ENCODE results near the gene SOX10.
"Not testable (repeated sequence)": the region's sequence is repeated elsewhere in the genome, so short reads cannot be mapped to it uniquely, and the experiment has no call there.

The SOX10 gene

GRCh38 chr22:37990301-37990700 lies 5.9 kb upstream of the SOX10 start:
- TF ChIP-seq JUND (IDR thresholded peaks at IDR 0.05; ENCODE audit: low read depth): no peak
- no peak for DNase-seq (ENCODE audit: low read depth in 1 of 2, low spot score in 1 of 2)
- in situ Hi-C loops (cut with HindIII; ENCODE audit: low pct_unique_long_range_greater_than_20kb, low sequenced_read_pairs): no loop called here

- in situ Hi-C loops (cut with HindIII; ENCODE audit: low pct_unique_long_range_greater_than_20kb, low sequenced_read_pairs): no loop called here
- no peak for TF ChIP-seq JUND (IDR thresholded peaks at IDR 0.05; ENCODE audit: low read depth)
- DNase-seq (ENCODE audit: low read depth in 1 of 2, low spot score in 1 of 2): no peak
Observed at GRCh38 chr22:37989146-37990045, 5.0 kb upstream of the SOX10 start.

- no peak for TF ChIP-seq JUND (IDR thresholded peaks at IDR 0.05; ENCODE audit: low read depth)
- in situ Hi-C loops (cut with HindIII; ENCODE audit: low pct_unique_long_range_greater_than_20kb, low sequenced_read_pairs): no loop called here
- no peak for DNase-seq (ENCODE audit: low read depth in 1 of 2, low spot score in 1 of 2)
Observed at GRCh38 chr22:37986371-37986770, 2.0 kb upstream of the SOX10 start.

DNA sequence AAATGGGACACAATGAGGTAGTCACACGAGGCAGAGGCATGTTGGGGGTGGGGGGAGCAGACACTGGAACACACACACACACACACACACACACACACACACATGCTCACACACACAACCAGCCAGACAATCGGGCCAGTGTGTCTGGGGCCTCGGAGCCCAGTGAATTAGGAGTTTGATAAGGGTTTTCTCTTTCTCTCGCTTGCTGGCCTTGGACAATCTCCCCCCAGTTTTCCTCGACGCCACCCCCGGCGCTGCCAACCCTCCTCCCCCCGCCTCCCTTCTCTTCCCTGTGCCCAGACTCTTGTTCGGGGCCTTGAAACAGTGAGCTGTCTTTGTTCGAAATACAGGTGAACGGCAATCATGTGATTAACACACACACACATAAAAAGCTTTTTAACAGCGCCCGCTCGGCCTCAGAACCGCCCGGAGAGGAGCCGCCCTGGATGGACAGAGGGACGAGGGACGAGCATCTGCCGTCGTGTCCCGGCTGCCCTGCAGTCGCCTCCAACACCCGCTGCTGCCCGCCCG lies 1.5 kb upstream of the SOX10 start:
- TF ChIP-seq JUND (IDR thresholded peaks at IDR 0.05; ENCODE audit: low read depth): no peak
- no peak for DNase-seq (ENCODE audit: low read depth in 1 of 2, low spot score in 1 of 2)
- in situ Hi-C loops (cut with HindIII; ENCODE audit: low pct_unique_long_range_greater_than_20kb, low sequenced_read_pairs): no loop called here

DNA sequence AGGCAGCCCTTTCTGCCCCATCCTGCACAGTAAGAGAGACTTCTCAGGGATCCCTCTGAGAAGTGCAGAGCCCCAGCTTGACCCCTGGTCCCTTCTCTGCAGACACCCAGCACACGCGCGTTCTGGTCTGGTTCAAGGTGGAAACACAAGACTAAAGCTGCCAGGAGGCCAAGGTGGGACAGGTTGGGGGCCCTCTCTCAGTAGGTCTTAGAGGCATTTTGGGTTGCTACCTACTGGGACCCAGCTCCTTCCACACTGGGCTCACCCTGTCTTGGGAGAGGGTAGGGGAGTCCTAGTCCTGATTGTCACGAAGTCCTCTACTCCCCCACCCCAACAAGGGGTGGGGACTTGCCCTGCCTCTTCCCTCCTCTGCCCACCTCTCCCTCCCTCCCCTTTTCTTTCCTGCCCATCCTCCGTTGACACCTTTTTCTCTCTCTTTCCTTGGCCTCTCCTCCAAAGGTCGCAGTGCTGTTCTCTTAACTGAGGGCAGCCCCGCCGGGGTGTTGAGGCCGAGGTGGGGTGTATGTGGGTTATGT lies 763 bp upstream of the SOX10 start:
- in situ Hi-C loops (cut with HindIII; ENCODE audit: low pct_unique_long_range_greater_than_20kb, low sequenced_read_pairs): no loop called here
- TF ChIP-seq JUND (IDR thresholded peaks at IDR 0.05; ENCODE audit: low read depth): no peak
- no peak for DNase-seq (ENCODE audit: low read depth in 1 of 2, low spot score in 1 of 2)

DNA sequence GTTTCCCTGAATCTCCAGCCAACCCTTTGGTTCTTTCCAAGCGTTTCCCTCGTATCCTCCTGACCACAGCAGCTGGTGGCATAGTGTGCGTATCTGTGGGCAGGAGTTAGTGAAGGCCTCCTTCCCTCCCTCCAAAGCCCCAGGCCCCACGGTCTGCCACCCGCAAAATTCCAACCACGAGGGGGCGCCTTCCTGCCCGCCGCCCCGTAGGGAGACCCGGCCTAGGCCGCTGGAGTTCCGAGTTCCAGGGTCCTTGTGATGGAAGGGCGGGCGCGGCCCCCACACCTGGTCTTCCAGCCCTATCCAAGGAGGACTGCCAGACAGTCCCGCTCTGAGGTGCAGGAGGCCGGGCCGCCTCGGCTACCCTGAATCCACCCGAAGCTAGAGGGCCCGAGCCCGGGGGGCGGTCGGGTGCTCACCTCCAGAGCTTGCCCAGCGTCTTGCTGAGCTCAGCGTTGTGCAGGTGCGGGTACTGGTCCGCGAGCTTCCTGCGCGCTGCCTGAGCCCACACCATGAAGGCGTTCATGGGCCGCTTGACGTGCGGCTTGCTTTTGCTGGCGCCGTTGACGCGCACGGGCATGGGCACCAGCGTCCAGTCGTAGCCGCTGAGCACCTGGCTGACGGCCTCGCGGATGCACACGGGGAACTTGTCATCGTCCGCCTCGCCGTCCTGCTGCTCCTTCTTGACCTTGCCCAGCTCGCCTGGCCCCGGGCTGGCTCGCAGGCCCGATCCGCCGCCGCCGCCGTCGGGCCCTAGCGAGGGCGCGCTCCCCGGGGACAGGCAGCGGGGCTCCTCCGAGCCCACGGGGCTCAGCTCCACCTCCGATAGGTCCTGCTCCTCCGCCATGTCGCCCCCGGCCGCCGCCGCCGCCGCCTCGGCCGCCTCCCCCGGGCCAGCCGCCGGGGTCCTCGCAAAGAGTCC lies 1.2 kb downstream of the SOX10 start:
- no peak for DNase-seq (ENCODE audit: low read depth in 1 of 2, low spot score in 1 of 2)
- in situ Hi-C loops (cut with HindIII; ENCODE audit: low pct_unique_long_range_greater_than_20kb, low sequenced_read_pairs): no loop called here
- TF ChIP-seq JUND (IDR thresholded peaks at IDR 0.05; ENCODE audit: low read depth): no peak

DNA sequence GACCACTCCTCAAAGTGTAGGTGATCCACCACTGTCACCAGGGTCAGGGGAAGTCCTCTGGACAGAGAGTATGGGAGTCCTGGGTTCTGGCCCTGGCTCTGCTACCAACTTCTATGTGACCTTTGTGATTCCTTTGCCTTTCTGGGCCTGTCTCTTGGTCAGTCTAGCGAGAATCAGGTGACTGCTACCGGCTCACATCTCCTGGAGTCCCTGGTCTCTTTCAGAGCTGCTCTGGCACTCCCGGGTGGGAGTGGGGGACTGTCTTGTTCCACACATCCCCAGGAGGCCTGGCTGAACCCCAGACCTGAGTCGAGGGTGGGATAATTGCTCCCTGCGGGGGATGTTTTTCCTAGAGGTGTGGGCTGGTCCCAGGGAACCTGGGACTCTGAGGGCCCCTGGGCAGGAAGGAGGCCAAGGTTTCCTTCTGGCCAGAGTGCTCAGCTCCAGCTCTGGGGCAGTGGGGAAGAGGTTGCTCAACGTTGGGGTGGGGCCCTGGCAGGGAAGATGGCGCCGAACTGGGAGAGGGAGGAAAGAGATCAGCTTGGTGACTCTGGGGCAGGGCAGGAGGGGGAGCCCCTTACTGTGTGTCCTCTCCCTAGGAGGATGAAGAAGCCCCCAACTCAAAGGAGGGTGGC lies 2.1 kb downstream of the SOX10 start:
- no peak for DNase-seq (ENCODE audit: low read depth in 1 of 2, low spot score in 1 of 2)
- in situ Hi-C loops (cut with HindIII; ENCODE audit: low pct_unique_long_range_greater_than_20kb, low sequenced_read_pairs): no loop called here
- TF ChIP-seq JUND (IDR thresholded peaks at IDR 0.05; ENCODE audit: low read depth): no peak

DNA sequence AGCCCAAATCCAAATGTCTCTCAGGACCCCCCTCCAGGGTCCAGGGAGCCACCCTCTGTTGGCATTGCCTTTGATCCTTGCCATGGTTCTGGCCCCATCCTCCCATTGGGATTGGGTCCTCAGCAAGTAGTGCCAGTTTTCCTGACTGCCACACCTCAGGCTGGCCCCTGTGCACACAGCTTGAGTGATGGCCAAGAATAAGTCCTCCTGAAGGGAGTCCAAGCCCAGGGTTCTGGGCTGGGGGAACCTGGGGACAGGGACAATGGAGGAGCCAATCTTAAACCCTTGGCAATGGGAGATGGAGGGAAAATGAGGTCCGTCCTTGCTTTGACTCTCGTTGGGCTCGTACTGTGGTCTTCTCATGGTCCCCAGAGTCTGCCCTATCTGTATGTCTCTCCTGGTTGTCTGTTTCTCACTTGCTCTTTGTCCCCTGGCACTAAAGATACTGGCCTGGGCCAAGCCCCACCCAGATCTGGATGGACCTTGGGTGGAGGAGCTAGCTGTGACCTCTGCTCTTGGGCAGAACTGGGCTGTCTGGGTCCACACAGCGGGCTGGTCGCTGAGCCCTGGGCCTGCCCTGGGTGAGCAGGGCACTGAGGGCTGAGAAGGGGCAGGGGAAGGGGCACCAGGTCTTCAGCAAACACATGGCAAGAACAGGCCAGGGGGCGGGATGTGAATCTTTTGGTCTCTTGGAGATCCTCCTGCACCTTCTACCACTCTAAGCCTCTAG lies 2.9 kb downstream of the SOX10 start:
- in situ Hi-C loops (cut with HindIII; ENCODE audit: low pct_unique_long_range_greater_than_20kb, low sequenced_read_pairs): no loop called here
- no peak for DNase-seq (ENCODE audit: low read depth in 1 of 2, low spot score in 1 of 2)
- no peak for TF ChIP-seq JUND (IDR thresholded peaks at IDR 0.05; ENCODE audit: low read depth)

DNA sequence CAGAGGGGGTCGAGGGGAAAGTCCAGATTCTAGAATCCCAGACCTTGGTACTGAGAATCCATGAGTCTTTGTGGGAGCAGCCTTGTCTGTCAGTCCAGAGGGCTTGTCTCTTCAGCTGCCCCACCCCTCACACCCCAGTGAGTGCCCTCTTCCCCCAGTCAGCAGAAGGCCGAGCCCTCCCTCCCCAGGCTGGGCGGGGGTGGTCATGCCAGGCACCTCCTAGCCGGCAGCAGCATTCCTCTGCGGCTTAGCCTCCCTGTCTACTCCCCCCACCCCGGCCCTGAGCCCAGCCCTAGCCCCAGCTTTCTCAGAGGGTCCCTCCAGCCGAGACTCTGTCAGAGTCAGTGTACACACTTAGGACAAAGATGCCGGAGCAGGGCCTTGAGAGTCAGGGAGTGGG lies 4.6 kb downstream of the SOX10 start:
- in situ Hi-C loops (cut with HindIII; ENCODE audit: low pct_unique_long_range_greater_than_20kb, low sequenced_read_pairs): no loop called here
- no peak for TF ChIP-seq JUND (IDR thresholded peaks at IDR 0.05; ENCODE audit: low read depth)
- DNase-seq (ENCODE audit: low read depth in 1 of 2, low spot score in 1 of 2): no peak

- TF ChIP-seq JUND (IDR thresholded peaks at IDR 0.05; ENCODE audit: low read depth): no peak
- no peak for DNase-seq (ENCODE audit: low read depth in 1 of 2, low spot score in 1 of 2)
- in situ Hi-C loops (cut with HindIII; ENCODE audit: low pct_unique_long_range_greater_than_20kb, low sequenced_read_pairs): no loop called here
Observed at GRCh38 chr22:37976547-37976946, 7.8 kb downstream of the SOX10 start.

GRCh38 chr22:37976022-37976421 lies 8.3 kb downstream of the SOX10 start:
- in situ Hi-C loops (cut with HindIII; ENCODE audit: low pct_unique_long_range_greater_than_20kb, low sequenced_read_pairs); DNase-seq (ENCODE audit: low read depth in 1 of 2, low spot score in 1 of 2): not testable (repeated sequence)

GRCh38 chr22:37975153-37975552 lies 9.2 kb downstream of the SOX10 start:
- no peak for TF ChIP-seq JUND (IDR thresholded peaks at IDR 0.05; ENCODE audit: low read depth)
- in situ Hi-C loops (cut with HindIII; ENCODE audit: low pct_unique_long_range_greater_than_20kb, low sequenced_read_pairs): no loop called here
- no peak for DNase-seq (ENCODE audit: low read depth in 1 of 2, low spot score in 1 of 2)
